ENCODE data around the gene ZNF414.

Gene ZNF414

DNA sequence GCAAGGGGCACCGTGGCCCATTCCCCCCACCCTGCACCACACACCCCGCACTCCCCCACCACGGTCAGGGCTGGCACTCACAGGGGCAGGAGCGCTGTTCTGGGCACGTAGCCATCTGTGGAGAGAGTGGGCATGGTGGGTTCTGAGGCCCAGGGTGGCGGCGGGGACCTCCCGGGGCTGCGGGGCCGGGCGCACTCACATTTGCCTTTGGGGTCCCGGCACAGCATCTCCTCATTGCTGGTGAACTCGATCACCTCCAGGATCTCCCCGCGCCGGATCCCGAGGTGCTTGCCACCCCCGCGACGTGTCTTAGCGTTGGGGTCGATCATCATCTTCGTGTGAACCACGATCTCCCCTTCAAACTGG lies 23.6 kb downstream of the ZNF414 start:
- DNase-seq (ENCODE audit: low read depth in 2 of 2): no peak

DNA sequence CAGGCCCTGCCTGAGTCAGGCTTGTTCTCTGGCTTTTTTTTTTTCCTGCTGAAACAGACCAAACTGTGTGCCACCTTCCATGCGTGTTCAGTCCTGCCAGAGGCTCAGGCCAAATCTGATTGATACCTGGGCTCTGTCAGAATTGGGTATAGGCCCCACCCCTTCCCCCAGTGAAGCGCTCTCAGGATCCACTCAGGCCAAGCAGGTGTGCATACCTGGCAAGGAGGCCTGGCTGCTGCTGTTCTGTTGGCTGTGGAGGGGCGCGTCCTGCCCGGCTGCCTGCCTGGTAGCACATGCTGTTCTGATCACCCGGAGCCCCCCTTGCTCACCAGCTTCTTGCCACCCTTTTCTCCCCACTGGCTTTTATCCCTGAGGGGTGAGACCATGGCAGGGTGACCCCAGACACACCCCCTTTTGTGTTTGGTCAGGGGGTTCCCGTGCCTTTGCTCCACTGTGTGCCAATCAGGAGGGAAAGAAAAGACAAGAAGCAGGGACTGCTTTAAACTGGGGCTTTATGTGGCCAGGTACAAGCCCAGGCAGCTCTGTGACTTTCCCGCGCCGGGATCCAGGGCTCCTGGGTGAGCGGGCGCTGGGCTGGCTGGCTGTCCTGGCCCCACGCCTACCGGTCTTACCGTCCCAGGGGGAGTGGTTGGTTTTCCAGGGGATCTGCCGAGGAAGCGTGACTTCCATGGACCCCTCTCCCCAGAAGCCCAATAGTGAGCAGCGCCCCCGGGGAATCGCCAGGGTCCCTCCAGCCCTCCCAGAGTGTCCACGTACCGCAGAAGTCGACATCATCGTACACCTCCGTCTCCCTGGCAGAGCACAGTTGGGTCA lies 24.2 kb downstream of the ZNF414 start:
- no peak for DNase-seq (ENCODE audit: low read depth in 2 of 2)

DNA sequence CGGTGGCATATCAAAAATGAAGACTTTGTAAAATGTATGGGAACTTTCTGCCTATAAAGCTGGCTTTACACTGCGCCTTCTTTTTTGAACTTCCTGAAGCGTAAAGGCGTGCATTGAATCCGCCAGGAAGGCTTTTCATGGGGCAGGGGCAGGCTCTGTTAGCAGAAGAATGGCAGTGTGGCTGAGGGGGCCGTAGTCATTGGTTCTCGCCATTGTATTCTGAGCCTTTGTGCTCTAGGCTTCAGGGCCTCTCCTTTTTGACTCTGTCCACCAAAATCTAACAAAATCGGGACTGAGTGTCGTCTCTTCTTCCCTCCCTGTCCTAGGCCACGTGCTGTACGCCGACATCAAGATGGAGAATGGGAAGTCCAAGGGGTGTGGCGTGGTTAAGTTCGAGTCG lies 25.6 kb downstream of the ZNF414 start:
- no peak for DNase-seq (ENCODE audit: low read depth in 2 of 2)

DNA sequence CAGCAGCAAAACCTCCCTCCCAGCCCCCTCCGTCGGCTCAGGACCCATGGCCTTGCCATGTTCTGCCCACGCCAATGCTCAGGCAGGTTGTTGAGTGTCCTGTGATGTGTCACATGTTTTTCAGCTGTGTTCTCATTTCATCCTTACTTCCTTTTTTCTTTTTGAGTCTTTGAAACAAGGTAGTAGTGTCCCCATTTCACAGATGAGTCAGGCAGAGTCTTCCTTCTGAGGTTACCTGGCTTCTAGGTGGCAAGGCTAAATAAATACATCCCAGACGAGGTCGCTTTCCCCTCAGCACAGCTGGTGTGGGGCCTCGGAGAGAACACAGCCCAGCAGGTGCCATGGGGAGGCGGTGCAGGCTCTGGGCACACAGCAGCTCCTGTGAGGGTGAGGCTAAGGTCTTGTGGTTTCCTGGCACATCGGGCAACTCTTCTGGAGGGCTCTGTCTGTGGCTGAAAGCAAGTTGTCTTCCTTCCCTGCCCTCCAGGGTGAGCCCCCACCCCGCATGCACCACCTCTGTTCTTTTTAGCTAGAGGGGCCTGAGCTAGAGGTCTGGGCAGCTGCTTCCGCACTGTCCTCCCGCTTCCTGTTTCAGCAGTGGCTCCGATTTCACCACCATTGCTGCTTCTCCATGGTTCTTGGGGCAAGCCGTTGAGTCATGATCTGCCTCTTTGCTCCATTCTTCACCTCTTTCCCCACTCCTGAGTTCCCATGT lies 26.7 kb downstream of the ZNF414 start:
- DNase-seq (ENCODE audit: low read depth in 2 of 2): peak in 1 of 2 donors; percentile 49

DNA sequence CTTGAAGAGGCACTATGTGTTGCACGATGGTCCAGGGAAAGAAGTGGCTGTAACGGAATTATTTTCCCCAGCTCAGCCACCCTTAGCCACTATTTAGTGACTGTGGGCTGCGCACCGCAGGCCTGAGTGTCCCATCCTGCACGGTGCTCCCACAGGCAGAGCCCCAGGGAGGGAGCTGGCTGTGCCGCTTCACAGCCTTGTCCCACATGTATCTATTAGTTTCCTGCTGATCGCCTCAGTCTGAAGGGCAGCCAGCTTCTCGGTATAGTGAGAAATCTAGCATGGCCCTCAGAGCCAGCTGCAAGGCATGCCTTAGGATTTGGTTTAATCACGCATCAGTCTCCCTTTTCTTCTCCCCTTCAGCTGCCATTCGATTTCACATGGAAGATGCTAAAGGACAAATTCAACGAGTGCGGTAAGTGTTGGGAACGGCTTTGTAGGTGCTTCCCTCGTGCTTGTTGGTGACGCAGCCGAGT lies 27.3 kb downstream of the ZNF414 start:
- DNase-seq (ENCODE audit: low read depth in 2 of 2): no peak

DNA sequence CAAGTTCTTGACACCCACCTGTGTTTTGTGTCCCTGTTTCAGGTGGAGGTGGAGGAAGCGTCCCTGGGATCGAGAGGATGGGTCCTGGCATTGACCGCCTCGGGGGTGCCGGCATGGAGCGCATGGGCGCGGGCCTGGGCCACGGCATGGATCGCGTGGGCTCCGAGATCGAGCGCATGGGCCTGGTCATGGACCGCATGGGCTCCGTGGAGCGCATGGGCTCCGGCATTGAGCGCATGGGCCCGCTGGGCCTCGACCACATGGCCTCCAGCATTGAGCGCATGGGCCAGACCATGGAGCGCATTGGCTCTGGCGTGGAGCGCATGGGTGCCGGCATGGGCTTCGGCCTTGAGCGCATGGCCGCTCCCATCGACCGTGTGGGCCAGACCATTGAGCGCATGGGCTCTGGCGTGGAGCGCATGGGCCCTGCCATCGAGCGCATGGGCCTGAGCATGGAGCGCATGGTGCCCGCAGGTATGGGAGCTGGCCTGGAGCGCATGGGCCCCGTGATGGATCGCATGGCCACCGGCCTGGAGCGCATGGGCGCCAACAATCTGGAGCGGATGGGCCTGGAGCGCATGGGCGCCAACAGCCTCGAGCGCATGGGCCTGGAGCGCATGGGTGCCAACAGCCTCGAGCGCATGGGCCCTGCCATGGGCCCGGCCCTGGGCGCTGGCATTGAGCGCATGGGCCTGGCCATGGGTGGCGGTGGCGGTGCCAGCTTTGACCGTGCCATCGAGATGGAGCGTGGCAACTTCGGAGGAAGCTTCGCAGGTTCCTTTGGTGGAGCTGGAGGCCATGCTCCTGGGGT lies 28.2 kb downstream of the ZNF414 start:
- DNase-seq (ENCODE audit: low read depth in 2 of 2): no peak

DNA sequence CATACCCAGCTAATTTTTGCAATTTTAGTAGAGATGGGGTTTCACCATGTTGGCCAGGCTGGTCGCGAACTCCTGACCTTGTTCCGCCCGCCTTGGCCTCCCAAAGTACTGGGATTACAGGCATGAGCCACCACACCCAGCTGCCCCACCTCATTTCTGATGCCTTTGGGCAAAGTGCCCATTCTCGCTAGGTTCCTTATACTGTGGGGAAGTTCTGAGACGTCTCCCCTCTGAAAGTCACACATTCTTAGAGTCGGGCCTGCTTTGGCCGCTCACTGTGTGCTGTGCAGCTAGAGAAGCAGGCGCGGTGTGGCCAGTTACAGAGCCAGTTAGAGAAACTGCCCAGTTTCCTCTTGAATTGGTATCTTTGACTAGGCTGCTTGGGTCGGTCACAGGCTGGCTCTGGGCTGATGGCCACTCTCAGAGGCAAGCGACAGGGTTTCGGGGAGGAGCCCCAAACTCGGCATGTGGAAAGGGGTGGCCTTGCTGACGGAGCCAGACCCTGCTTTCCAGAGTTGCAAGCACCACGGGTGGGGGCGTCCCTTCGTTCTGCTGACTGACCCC lies 29.6 kb downstream of the ZNF414 start:
- no peak for DNase-seq (ENCODE audit: low read depth in 2 of 2)

DNA sequence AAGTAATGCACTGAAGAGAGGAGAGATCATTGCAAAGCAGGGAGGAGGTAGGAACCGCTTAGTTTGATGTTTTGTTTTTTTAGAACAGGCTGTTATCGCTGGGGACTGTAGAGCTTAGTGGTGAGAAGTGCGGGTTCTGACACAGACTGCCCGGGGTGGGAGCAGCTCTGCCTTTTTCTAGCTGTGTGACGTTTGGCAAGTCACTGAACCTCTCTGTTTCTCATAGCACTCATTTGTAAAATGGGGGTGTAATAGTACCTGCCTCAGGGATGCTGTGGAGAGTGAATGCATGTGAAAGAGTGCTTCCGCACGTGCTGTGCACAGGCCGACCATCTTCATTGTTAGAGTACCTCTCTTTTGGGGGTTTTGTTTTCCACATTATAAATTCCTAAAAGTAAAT lies 30.8 kb downstream of the ZNF414 start:
- no peak for DNase-seq (ENCODE audit: low read depth in 2 of 2)

DNA sequence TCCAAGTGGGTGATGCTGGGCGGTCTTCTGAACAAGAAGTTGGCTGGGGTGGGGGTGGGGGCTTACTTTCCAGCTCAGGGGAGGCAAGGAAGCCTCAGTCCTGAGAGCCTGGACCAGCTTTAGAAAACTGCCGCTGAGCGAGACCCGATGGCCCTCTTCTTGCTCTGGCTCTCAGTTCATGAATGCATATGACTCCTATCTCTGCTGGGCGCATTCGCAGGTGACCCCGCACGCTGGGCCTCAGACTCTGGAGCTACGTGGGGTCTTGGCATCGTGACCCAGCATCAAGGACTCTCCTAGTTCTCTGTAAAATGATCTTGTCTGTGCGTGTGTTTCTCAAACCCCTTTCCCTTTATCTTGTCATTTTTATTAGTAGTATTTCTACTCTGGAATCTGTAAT lies 31.3 kb downstream of the ZNF414 start:
- DNase-seq (ENCODE audit: low read depth in 2 of 2): no peak

DNA sequence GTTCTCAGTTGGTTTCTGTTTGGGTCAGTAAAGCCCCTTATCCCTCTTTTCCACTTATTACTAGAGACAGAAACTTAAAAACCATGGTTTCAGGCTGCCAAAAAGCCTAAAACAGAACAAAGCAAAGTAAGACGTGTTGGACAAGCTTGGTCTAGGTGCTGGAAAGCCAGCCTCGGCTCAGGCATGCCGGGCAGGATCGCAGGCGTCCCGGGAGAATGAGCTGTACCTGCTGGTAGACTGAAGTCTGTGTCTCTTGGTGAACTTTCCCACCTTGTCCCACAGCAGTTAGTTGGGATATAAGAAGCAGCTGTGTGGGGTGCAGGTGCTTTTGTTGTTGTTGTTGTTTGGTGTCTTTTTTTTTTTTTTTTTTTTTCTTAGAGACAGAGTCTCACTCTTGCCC lies 32.4 kb downstream of the ZNF414 start:
- DNase-seq (ENCODE audit: low read depth in 2 of 2): no peak

DNA sequence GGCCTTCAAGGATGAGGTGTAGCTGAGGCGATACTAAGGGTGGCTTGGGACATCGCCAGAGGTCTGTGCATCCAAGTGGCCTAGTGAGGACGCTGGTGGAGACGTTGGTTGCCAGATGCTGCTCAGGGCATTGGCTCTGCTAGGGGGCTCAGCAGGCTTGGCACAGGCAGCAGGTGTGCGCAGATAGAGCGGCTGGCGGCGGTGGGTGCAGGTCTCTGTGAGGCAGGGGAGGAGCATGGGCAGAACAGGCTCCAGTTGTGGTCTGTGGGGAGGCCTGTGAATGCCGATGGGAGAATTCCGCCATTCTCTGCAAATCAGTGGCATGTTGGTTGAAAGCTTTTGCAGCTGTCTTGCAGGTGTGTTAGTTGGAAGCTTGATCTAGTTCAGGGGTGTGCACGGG lies 32.8 kb downstream of the ZNF414 start:
- no peak for DNase-seq (ENCODE audit: low read depth in 2 of 2)

DNA sequence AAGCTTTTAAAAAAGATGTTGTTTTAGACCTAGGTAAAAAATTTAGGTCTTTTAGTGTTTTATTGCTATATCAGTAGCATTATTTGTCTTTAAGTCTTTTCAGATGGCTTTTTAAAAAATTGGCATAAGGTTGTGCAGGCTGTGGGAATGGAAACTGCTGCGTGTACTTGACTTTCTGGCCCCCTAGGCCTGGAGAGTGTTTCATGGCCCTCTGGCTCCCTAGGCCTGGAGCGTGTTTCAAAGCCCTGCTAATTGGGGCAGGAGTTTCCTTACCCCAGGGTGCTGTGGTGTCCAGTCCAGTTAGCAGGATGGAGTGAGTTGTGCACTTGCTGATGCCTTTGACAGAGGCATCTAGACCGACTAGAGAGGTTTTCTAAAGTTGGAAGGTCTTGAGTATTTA lies 35.4 kb downstream of the ZNF414 start:
- no peak for DNase-seq (ENCODE audit: low read depth in 2 of 2)

DNA sequence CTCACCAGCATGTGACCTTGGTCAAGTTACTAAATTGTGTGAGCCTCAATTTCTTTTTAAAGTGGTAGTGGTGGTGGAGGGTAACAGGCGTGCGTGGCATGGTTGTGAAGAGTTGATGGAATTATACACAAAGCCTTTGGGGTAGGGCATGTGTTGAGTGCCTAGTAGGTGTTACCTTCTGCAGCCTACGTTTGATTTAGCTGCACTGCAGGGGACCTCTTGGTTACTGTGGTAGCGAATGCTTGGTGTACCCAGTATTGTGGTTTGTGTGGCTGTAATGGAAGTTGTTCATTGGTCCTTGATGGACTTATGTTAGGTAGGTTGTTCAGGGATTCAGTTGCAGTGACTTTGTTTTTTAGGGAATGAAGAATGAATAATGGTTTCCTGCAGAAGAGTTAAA lies 36.1 kb downstream of the ZNF414 start:
- DNase-seq (ENCODE audit: low read depth in 2 of 2): no peak

DNA sequence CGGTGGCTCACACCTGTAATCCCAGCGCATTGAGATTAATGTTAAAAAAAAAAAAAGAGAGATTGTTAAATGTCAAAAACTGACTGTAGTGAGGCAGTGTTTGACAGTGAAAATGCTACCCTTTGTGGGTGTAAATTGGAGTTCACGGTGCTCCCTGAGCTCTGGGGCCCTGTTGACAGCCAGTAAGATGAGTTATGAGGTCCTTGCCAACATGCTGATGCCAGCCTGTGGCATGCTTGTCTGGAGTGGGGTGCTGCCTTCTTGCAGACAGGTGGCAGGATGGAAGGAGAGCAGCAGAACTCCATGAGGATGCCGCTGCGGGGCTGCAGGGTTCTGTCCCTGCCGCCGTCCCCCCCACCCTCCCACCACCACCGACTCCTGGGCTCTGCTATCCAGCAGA lies 37.4 kb downstream of the ZNF414 start:
- no peak for DNase-seq (ENCODE audit: low read depth in 2 of 2)

DNA sequence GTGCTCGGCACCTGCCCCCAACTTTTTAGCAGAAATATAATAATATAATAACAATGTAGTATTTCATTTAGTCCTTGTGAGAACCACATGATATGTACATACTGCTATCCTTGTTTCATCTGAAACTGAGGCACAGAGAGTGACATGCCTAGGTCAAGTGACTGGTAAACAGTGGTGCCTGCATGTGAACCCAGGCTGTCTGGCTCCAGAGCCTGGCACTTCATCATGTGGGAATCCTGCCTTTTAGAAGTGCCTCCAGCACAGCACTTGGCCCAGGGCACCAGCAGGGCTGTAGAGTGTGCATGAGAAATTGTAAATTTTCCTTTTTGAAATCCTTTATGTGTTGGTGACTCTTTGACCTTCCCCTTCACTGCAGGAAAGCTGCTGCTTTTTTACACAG lies 39.0 kb downstream of the ZNF414 start:
- DNase-seq (ENCODE audit: low read depth in 2 of 2): no peak

DNA sequence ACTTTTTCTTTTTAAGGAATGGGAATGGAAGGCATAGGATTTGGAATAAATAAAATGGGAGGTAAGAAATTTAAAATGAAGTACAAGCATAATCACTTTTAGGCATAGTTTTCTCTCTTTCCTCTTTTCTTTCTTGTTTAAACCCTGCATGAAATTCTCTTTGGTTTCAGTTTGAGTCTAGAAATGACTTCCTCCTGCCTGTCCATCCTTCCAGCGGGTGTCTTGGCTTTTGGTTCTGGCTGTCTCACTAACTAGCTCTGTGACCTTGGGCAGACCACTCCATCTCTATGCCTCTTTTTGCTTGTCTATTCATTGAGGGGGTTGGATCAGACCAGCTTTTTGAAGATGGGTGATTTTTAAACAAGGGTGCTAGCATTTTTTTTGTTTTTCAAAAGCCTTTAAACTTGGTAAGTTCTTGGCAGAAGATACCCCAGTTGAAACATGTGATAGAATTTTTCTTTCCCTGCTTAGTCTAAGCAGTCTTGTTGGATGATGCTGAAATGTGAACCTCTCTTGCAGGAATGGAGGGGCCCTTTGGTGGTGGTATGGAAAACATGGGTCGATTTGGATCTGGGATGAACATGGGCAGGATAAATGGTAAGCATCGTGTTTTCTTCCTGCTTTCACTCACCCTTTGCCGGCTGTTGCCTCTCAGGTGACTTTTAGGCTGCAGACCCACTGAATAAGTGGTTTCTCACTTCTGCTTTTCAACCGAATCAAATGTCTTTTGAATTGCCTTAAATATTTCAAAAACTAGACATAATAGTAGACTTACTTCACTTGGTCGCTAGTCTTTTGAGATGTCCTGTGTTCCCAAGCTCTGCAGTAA lies 40.1 kb downstream of the ZNF414 start:
- no peak for DNase-seq (ENCODE audit: low read depth in 2 of 2)

DNA sequence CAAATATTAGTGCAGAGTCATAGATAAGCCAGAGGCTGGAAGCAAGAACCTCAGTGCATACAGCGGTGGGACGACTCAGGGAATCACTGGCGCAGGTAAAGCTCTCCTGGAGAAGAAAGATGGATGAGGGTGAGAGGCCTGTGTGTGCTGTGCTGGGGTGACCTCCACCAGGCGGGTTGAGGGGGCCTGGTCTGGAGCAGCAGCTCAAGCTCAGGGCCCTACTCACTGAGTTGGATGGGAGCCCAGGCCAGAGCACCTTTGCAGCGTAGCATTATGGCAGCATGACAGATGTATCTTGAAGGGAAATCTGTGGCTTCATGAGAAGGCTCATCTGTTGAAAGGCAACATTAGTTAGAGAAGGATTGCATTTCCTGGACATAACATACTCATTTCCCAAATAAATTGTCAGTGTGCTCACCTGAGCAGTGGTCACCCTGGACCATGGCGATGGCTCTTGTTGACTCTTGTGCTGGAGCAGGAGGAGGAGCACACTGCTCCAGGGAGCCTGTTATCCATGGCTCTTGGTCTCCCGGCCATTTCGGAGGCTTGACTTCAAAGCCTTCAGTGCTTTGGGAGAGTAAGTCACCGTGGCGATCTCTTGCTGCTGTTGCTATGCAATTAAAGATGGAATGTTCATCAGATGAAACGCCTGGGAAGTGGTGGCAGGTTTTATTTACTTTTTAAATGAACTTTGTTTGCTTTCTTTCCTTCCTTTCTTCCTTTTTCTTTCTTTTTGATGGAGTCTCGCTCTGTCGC lies 44.2 kb downstream of the ZNF414 start:
- no peak for DNase-seq (ENCODE audit: low read depth in 2 of 2)

DNA sequence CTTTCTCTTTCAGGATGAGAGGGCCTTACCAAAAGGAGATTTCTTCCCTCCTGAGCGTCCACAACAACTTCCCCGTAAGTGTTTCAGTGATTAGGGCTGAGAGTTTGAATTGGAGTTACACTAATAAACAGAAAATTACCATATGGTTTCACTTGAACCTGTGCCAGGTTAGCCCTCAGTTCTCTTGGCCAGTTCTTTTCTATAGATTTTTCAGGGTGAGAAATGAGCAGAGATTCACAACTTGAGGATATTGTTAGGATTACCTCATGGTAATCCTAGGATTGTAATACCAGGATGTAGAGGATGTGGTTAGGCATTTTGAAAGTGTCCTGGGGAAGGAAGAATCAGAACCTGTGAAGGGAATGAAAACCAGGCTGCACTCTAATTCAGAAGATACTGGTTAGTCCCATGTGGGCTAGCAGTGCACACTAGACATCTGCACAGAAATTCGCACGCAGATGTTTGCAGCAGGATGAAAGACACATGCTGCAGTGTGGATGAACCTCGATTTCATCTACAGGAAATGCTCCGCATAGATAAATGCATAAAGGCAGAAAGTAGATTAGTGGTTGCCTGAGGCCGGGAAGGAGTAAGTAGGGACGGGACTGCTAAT lies 45.1 kb downstream of the ZNF414 start:
- no peak for DNase-seq (ENCODE audit: low read depth in 2 of 2)

DNA sequence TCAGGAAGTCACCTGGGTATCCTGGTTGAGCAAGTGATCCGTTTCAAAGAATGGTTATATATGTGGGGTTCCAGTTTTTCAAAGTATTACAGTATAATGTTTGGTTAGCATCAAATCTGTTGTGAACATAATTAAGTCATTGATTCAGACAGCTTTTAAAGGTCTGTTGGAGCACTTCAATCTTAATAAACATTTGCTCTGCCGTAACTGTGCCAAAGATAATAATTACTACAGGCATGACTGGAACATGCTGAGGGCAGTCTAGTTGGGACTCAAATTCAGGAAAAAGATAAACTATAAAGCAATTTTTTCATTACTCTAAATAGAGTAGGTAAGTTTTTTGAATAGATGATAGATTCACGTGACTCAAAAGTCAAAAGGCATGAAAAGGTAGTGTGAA lies 45.8 kb downstream of the ZNF414 start:
- DNase-seq (ENCODE audit: low read depth in 2 of 2): no peak

DNA sequence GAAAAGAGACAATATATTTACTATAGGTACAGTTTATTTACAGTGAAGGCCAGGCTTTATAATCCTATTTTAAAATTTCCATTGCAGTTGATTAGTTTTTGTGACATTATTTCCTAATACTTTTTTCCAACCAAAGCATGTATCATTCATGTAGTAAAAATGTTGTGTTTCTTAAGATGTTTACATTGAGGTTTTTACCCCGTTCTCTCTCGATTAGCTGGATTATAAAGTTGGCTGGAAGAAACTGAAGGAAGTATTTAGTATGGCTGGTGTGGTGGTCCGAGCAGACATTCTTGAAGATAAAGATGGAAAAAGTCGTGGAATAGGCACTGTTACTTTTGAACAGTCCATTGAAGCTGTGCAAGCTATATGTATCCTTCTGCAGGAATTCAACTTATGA lies 47.9 kb downstream of the ZNF414 start:
- no peak for DNase-seq (ENCODE audit: low read depth in 2 of 2)
